ENCODE results near the gene DMD.

DNA sequence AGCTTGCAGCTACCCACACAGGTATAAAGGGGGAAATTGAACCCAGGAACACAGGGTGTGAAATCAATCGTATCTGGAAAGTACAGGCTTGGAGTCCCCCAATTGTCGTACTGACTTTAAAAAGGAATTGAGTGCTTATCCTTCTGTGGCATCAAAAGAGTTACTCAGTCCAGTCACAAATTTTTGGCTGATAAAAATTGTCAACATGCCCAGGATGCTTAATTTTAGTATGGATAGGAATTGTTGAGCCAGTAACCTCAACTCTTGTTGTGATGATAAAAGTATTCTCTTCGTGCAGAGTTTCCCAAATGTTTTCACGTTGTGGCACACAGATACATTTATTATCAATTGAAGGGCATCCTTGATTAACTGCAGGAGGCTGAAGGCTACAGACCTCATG is 2096.0 kb downstream of the DMD start:
- TF ChIP-seq EZH2phosphoT487 (IDR thresholded peaks at IDR 0.05; ENCODE audit: insufficient read depth, low read depth) (no peak), EZH2 (IDR thresholded peaks at IDR 0.05; ENCODE audit: insufficient read depth, poor library complexity, severe bottlenecking) (no peak)

Measured in GM23248 (cell line).